ENCODE data around the gene TNFRSF1A.

The TNFRSF1A gene

GRCh38 chr12:6336889-6337853, 4.7 kb downstream of the TNFRSF1A start:
- no peak for DNase-seq (ENCODE audit: low spot score)

GRCh38 chr12:6336079-6336888, 5.6 kb downstream of the TNFRSF1A start:
- DNase-seq (ENCODE audit: low spot score), result peak; percentile 98

GRCh38 chr12:6335451-6336078, 6.3 kb downstream of the TNFRSF1A start:
- peak; percentile 95 for DNase-seq (ENCODE audit: low spot score)

- DNase-seq (ENCODE audit: low spot score), result peak; percentile 63
Observed at GRCh38 chr12:6334940-6335450, 6.9 kb downstream of the TNFRSF1A start.

- no peak for DNase-seq (ENCODE audit: low spot score)
Observed at GRCh38 chr12:6334359-6334758, 7.5 kb downstream of the TNFRSF1A start.

GRCh38 chr12:6333566-6333965, 8.3 kb downstream of the TNFRSF1A start:
- DNase-seq (ENCODE audit: low spot score), result no peak

- DNase-seq (ENCODE audit: low spot score), result no peak
Observed at GRCh38 chr12:6333029-6333428, 8.8 kb downstream of the TNFRSF1A start.

- no peak for DNase-seq (ENCODE audit: low spot score)
Observed at GRCh38 chr12:6332459-6332858, 9.4 kb downstream of the TNFRSF1A start.

GRCh38 chr12:6330999-6331714, 10.7 kb downstream of the TNFRSF1A start:
- no peak for DNase-seq (ENCODE audit: low spot score)

- no peak for DNase-seq (ENCODE audit: low spot score)
Observed at GRCh38 chr12:6330192-6330591, 11.7 kb downstream of the TNFRSF1A start.

- DNase-seq (ENCODE audit: low spot score), result no peak
Observed at GRCh38 chr12:6329703-6330064, 12.2 kb downstream of the TNFRSF1A start.

- no peak for DNase-seq (ENCODE audit: low spot score)
Observed at GRCh38 chr12:6328945-6329702, 12.8 kb downstream of the TNFRSF1A start.

GRCh38 chr12:6328045-6328779, 13.7 kb downstream of the TNFRSF1A start:
- DNase-seq (ENCODE audit: low spot score), result no peak

- no peak for DNase-seq (ENCODE audit: low spot score)
Observed at GRCh38 chr12:6327229-6328041, 14.4 kb downstream of the TNFRSF1A start.

GRCh38 chr12:6326316-6327228, 15.3 kb downstream of the TNFRSF1A start:
- peak; percentile 51 for DNase-seq (ENCODE audit: low spot score)

- no peak for DNase-seq (ENCODE audit: low spot score)
Observed at GRCh38 chr12:6324936-6325750, 16.7 kb downstream of the TNFRSF1A start.

GRCh38 chr12:6323995-6324711, 17.7 kb downstream of the TNFRSF1A start:
- no peak for DNase-seq (ENCODE audit: low spot score)
